ENCODE data around the gene S100A7A. TPM values are rescaled to one million over a fixed set of nuclear protein-coding genes. Genes with fewer than 3 reads are reported as not detected.

Gene S100A7A
- polyA plus RNA-seq, 1 donor from 2014 or later: not detected

GRCh38 chr1:153441238-153441755 lies 25.0 kb downstream of the S100A7A start:
- Histone ChIP-seq H3K27me3 (ENCODE audit: insufficient read depth, low read depth, low read length) (no peaks in the 10 kb centered on the region), H3K4me3 (ENCODE audit: low read length) (no peak overlapping the region), H3K36me3 (ENCODE audit: insufficient read depth, low read length) (no peaks in the 10 kb centered on the region), H3K4me2 (ENCODE audit: low read length) (no peak overlapping the region), H3K9ac (ENCODE audit: low read length) (no peak overlapping the region), H4K20me1 (ENCODE audit: insufficient read depth) (no peaks in the 10 kb centered on the region), H2AFZ (ENCODE audit: low read depth, low read length) (no peak overlapping the region), H3K9me3 (ENCODE audit: low read length) (peaks cover 3% of the 10 kb centered on the region), H3F3A (ENCODE audit: insufficient read depth, low read length, poor library complexity, severe bottlenecking) (no peaks in the 10 kb centered on the region), H3K27ac (ENCODE audit: low read length) (no peak overlapping the region), H3K79me2 (replicated peaks; ENCODE audit: insufficient read depth, low read length) (no peaks in the 10 kb centered on the region), H3K9me2 (ENCODE audit: insufficient read depth, low read length) (no peaks in the 10 kb centered on the region)
- TF ChIP-seq SMC3 (conservative IDR thresholded peaks at IDR 0.05; ENCODE audit: poor library complexity) (no peak), EZH2 (IDR thresholded peaks at IDR 0.05; ENCODE audit: borderline replicate concordance, insufficient read depth, low read length, poor library complexity, severe bottlenecking) (no peak), MXI1 (conservative IDR thresholded peaks at IDR 0.05; ENCODE audit: poor library complexity, severe bottlenecking) (no peak)
- TF ChIP-seq, protein P1, sequence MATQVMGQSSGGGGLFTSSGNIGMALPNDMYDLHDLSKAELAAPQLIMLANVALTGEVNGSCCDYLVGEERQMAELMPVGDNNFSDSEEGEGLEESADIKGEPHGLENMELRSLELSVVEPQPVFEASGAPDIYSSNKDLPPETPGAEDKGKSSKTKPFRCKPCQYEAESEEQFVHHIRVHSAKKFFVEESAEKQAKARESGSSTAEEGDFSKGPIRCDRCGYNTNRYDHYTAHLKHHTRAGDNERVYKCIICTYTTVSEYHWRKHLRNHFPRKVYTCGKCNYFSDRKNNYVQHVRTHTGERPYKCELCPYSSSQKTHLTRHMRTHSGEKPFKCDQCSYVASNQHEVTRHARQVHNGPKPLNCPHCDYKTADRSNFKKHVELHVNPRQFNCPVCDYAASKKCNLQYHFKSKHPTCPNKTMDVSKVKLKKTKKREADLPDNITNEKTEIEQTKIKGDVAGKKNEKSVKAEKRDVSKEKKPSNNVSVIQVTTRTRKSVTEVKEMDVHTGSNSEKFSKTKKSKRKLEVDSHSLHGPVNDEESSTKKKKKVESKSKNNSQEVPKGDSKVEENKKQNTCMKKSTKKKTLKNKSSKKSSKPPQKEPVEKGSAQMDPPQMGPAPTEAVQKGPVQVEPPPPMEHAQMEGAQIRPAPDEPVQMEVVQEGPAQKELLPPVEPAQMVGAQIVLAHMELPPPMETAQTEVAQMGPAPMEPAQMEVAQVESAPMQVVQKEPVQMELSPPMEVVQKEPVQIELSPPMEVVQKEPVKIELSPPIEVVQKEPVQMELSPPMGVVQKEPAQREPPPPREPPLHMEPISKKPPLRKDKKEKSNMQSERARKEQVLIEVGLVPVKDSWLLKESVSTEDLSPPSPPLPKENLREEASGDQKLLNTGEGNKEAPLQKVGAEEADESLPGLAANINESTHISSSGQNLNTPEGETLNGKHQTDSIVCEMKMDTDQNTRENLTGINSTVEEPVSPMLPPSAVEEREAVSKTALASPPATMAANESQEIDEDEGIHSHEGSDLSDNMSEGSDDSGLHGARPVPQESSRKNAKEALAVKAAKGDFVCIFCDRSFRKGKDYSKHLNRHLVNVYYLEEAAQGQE (IDR thresholded peaks at IDR 0.05; ENCODE audit: borderline replicate concordance): no peak

DNA sequence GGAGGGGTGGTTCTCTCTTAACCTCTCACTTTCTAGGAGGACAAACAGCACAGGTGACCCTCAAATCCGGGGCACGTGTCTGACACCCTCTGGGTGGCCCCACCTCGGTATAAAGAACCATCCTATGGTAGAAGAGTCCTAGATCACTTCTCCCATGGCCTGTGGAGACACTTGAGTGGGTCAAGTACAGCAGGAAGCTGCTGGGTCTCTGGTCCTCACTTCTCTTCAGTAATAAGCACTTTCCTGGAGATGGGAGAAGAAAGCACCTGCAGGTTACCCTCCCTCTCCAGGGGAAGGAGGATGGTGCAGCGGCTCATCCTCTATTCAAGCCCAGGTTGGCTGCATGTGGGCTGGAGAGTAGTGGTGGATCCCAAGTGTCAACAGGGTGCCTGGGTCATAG lies 27.2 kb downstream of the S100A7A start:
- no peaks in the 10 kb centered on the region for H3F3A ChIP-seq (ENCODE audit: insufficient read depth, low read length, poor library complexity, severe bottlenecking)
- TF ChIP-seq TAF1 (IDR thresholded peaks at IDR 0.05; ENCODE audit: low read depth): no peak
- no peak for TF ChIP-seq SMC3 (conservative IDR thresholded peaks at IDR 0.05; ENCODE audit: poor library complexity)
- TF ChIP-seq MXI1 (conservative IDR thresholded peaks at IDR 0.05; ENCODE audit: poor library complexity, severe bottlenecking): no peak
- TF ChIP-seq CTCF (IDR thresholded peaks at IDR 0.05; ENCODE audit: poor library complexity, severe bottlenecking): no peak
- TF ChIP-seq EZH2 (IDR thresholded peaks at IDR 0.05; ENCODE audit: borderline replicate concordance, insufficient read depth, low read length, poor library complexity, severe bottlenecking): no peak
- TF ChIP-seq POLR2AphosphoS5 (IDR thresholded peaks at IDR 0.05): no peak
- TF ChIP-seq, protein P1 (IDR thresholded peaks at IDR 0.05; ENCODE audit: borderline replicate concordance): no peak
- no peak for TF ChIP-seq RAD21 (conservative IDR thresholded peaks at IDR 0.05)
- TF ChIP-seq EP300 (conservative IDR thresholded peaks at IDR 0.05; ENCODE audit: poor library complexity, severe bottlenecking): no peak
- H3K36me3 ChIP-seq (ENCODE audit: insufficient read depth, low read length): no peaks in the 10 kb centered on the region
- no peak overlapping the region for H3K4me3 ChIP-seq (ENCODE audit: low read length)
- H3K9ac ChIP-seq (ENCODE audit: low read length): no peak overlapping the region
- no peaks in the 10 kb centered on the region for H3K79me2 ChIP-seq (replicated peaks; ENCODE audit: insufficient read depth, low read length)
- H2AFZ ChIP-seq (ENCODE audit: low read depth, low read length): no peak overlapping the region
- no peaks in the 10 kb centered on the region for H3K27me3 ChIP-seq (ENCODE audit: insufficient read depth, low read depth, low read length)
- no peak overlapping the region for H3K27ac ChIP-seq (ENCODE audit: low read length)
- no peaks in the 10 kb centered on the region for H3K9me2 ChIP-seq (ENCODE audit: insufficient read depth, low read length)
- peaks cover 3% of the 10 kb centered on the region for H3K9me3 ChIP-seq (ENCODE audit: low read length)
- no peak overlapping the region for H3K4me2 ChIP-seq (ENCODE audit: low read length)
- H4K20me1 ChIP-seq (ENCODE audit: insufficient read depth): no peaks in the 10 kb centered on the region
